ENCODE data around the gene PRKCA.
"Not testable (repeated sequence)": the region's sequence is repeated elsewhere in the genome, so short reads cannot be mapped to it uniquely, and the experiment has no call there.

Gene PRKCA

GRCh38 chr17:66619206-66619605, 316.8 kb downstream of the PRKCA start:
- no peak for DNase-seq (ENCODE audit: low read depth in 2 of 2)

GRCh38 chr17:66620528-66620927, 318.1 kb downstream of the PRKCA start:
- DNase-seq (ENCODE audit: low read depth in 2 of 2): no peak

DNA sequence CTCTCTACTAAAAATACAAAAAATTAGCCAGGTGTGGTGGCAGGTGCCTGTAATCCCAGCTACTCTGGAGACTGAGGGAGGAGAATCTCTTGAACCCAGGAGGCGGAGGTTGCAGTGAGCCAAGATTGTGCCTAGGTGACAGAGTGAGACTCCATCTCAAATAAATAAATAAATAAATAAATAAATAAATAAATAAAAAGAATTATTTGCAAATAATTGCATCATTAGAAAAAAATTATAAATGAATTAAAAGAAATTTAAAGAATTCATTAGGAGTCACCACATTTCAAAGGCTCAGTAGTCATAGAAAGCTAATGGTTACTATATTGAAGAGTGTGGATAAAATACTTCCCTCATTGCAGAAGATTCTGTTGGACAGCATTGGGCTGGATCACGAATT, 322.2 kb downstream of the PRKCA start:
- DNase-seq (ENCODE audit: low read depth in 2 of 2): not testable (repeated sequence)

DNA sequence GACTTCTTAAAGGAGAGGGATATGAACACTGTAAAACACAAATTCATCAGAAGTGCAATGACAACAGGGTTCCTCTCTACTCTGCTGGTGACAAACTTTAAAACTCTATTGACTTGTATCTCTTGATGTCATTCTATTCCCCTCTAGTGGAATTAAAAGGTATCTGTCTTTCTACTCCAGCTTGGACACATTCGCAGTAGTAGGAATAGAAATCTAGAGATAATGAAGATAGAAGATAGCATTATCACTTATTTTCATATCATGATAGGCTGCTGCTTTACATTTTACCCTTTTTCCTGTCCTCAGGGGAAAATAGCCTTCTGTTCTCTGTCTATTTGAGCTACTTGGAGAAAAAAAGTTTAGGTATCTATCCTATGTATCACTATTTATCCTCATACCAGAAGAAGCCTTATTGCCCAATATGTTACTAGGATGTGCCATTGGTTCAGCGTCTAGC, 322.9 kb downstream of the PRKCA start:
- DNase-seq (ENCODE audit: low read depth in 2 of 2): no peak

- DNase-seq (ENCODE audit: low read depth in 2 of 2): no peak
Measured at GRCh38 chr17:66627985-66628384, 325.6 kb downstream of the PRKCA start.

GRCh38 chr17:66629762-66630161, 327.3 kb downstream of the PRKCA start:
- DNase-seq (ENCODE audit: low read depth in 2 of 2): no peak

DNA sequence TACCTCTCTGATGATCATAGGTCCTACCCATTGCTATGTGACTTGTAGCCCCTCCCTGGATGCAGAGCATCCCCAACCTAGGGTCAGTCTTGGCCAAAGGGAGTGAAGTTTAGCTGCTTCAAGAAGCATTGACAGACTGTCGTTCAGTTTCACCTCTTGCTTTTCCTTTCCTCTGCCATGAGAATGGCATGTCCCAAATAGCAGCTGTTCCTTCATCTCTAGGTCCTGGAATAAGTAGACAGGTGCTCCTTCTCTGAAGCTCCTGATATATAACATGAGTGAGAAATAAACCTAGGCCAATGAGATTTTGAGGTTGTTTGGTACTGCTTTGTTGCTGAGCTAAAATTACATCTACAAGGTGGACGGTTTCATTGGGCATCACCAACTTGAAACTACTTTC, 328.0 kb downstream of the PRKCA start:
- no peak for DNase-seq (ENCODE audit: low read depth in 2 of 2)

DNA sequence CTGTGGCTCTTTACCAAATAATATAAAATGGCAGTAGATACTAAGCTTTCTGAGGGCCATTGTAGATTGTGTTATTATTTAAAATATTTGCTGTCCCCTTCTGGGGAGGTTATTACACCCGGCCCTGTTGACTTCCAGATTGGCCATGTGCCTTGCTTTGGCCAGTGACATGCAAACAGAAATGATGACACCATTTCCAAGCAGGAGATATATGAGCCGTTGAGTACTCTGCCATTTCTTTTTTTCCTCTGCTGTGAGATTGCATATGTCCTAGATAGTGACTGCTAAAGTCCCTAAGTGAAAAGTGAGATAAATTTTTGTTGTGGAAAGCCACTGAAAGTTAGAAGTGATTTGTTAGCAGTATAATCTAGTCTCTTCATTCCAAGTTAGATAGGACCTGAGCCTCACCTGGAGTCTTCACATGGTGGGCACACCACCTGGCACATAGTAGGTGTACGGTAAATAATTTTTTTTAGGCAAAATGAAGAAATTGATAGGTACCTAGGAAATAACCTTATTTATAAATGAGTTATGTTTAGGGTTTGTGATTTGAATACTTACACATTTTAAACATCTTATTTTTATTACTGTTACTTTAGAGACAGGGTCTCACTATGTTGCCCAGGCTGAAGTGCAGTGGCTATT, 328.5 kb downstream of the PRKCA start:
- no peak for DNase-seq (ENCODE audit: low read depth in 2 of 2)

- DNase-seq (ENCODE audit: low read depth in 2 of 2): no peak
Measured at GRCh38 chr17:66632731-66633130, 330.3 kb downstream of the PRKCA start.

GRCh38 chr17:66633317-66633965, 331.0 kb downstream of the PRKCA start:
- DNase-seq (ENCODE audit: low read depth in 2 of 2): peak in 1 of 2 experiments; percentile 47

DNA sequence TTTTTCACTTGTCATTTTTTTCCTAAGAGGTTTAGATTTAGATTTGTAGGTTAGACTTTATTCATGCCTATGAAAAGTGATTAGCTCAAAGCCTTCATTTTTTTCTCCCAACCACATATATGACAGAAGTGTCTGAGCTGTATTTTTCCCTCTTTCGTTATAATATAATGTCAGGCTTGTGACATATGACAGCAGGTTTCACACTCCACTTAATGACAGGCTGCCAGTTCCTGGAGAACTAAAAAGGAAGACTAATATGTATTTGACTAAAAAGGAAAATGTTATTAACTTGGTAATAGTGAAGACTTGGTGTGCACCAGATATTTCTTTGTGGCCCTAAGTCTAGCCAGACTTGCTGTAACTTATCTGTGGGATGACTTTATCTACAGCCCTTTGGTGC, 331.8 kb downstream of the PRKCA start:
- no peak for DNase-seq (ENCODE audit: low read depth in 2 of 2)

- DNase-seq (ENCODE audit: low read depth in 2 of 2): no peak
Measured at GRCh38 chr17:66635386-66636045, 333.1 kb downstream of the PRKCA start.

- DNase-seq (ENCODE audit: low read depth in 2 of 2): peak; percentile 61 to 65
Measured at GRCh38 chr17:66636111-66636510, 333.7 kb downstream of the PRKCA start.

- DNase-seq (ENCODE audit: low read depth in 2 of 2): no peak
Measured at GRCh38 chr17:66637491-66637890, 335.1 kb downstream of the PRKCA start.

DNA sequence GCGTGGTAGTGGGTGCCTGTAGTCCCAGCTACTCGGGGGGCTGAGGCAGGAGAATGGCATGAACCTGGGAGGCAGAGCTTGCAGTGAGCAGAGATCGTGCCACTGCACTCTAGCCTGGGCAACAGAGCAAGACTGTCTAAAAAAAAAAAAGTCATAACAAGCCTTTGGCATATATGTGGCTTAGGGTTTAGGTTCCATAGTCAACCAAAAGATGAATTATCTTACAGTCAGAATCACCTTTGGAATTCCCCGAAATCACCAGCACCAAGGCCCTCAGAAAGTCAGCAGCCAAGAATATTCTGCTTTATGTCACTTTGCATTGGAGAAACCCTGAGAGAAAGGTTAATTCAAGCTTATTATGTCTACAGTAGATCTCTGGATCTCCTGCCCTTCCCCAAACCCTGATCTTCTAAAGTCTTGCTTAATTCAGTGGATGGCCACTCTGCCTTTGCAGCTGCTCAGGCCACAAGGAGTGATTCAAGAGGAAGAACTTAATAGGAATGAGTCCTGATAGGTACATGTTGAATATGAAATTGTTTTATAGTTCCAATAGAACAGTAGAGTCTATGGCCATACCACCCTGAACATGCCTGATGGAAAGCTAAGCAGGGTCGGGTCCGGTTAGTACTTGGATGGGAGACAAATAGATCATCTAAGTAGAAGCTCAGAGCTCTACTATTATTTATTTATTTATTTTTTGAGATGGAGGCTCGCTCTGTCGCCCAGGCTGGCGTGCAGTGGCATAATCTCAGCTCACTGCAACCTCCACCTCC, 336.5 kb downstream of the PRKCA start:
- DNase-seq (ENCODE audit: low read depth in 2 of 2): no peak

DNA sequence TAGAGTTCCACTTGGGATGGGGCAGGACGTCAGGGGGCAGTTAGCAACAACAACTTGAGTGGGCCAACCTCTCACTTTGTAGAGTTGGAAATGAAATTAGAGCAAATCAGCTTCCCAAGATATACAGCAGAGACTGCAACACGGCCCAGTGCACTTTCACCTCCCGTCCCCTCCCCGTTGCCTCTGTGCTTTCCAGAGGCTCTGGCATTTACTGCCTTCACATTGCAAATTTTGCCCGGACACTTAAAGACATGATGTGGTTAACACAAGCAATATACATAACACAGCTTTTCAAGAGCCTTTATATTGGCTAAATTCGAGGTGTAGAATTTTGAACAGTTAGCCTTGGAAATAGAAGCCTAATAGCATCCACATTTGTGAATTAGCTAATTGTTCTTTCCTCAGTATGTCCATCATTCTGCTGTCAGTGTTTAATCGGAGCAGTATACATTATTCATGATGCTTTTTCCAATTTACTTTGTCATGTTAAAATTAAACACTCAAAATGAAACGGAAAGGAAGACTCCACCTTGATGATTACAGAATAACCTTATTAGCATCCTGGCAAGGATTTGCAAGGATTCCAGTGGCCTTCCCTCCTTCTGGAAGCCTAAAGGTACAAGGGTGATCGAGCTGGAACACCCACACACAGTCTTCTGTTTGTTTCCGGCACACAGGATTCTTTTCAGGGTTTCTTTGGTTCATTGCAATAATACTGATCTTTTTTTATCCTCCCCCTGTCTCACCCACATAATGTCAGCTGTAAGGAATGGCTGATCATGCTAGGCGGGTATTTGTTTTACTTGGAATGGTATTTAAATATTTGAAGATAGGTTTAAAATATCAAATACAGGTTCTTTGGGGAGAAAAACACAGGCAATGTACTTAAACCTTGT, 341.6 kb downstream of the PRKCA start:
- DNase-seq (ENCODE audit: low read depth in 2 of 2): no peak

- no peak for DNase-seq (ENCODE audit: low read depth in 2 of 2)
Measured at GRCh38 chr17:66645259-66645658, 342.8 kb downstream of the PRKCA start.

GRCh38 chr17:66647391-66647983, 345.1 kb downstream of the PRKCA start:
- DNase-seq (ENCODE audit: low read depth in 2 of 2): no peak

GRCh38 chr17:66649818-66650543, 347.6 kb downstream of the PRKCA start:
- no peak for DNase-seq (ENCODE audit: low read depth in 2 of 2)

GRCh38 chr17:66650544-66650877, 348.1 kb downstream of the PRKCA start:
- no peak for DNase-seq (ENCODE audit: low read depth in 2 of 2)

All from fibroblast of skin of left biceps (primary cell).